ENCODE results near the gene TFPI2.

TFPI2 gene

GRCh38 chr7:93910076-93910994, 19.8 kb upstream of the TFPI2 start:
- peak; percentile 65 to 72 for DNase-seq (ENCODE audit: low read depth in 2 of 2)

- DNase-seq (ENCODE audit: low read depth in 2 of 2): no peak
These were observed 15.7 kb upstream of the TFPI2 start, which contains the start of gene GNGT1 for GRCh38 chr7:93906267-93906666. Gene GNGT1, plus strand, starts transcription at chr7:93906567. Its CDS starts 180 bp downstream, at chr7:93906747.

GRCh38 chr7:93902777-93903423, 12.3 kb upstream of the TFPI2 start:
- DNase-seq (ENCODE audit: low read depth in 2 of 2): peak; percentile 41 to 51

GRCh38 chr7:93897680-93898079, 7.1 kb upstream of the TFPI2 start:
- DNase-seq (ENCODE audit: low read depth in 2 of 2): no peak

- no peak for DNase-seq (ENCODE audit: low read depth in 2 of 2)
These were observed 5.5 kb upstream of the TFPI2 start for GRCh38 chr7:93895859-93896600.

GRCh38 chr7:93894966-93895640, 4.5 kb upstream of the TFPI2 start:
- DNase-seq (ENCODE audit: low read depth in 2 of 2): no peak

- DNase-seq (ENCODE audit: low read depth in 2 of 2): no peak
These were observed 3.9 kb upstream of the TFPI2 start for GRCh38 chr7:93894426-93894825.

- no peak for DNase-seq (ENCODE audit: low read depth in 2 of 2)
These were observed 501 bp downstream of the TFPI2 start for GRCh38 chr7:93890041-93890463.

GRCh38 chr7:93889261-93889660, 1.3 kb downstream of the TFPI2 start:
- peak; percentile 21 to 29 for DNase-seq (ENCODE audit: low read depth in 2 of 2)

- no peak for DNase-seq (ENCODE audit: low read depth in 2 of 2)
These were observed 6.0 kb downstream of the TFPI2 start for GRCh38 chr7:93884541-93884940.

GRCh38 chr7:93883917-93884345, 6.6 kb downstream of the TFPI2 start:
- no peak for DNase-seq (ENCODE audit: low read depth in 2 of 2)

- no peak for DNase-seq (ENCODE audit: low read depth in 2 of 2)
These were observed 7.3 kb downstream of the TFPI2 start for GRCh38 chr7:93883078-93883916.

GRCh38 chr7:93882468-93882867, 8.1 kb downstream of the TFPI2 start:
- DNase-seq (ENCODE audit: low read depth in 2 of 2): no peak

- DNase-seq (ENCODE audit: low read depth in 2 of 2): no peak
These were observed 11.2 kb downstream of the TFPI2 start for GRCh38 chr7:93879356-93879755.

GRCh38 chr7:93877742-93878141, 12.8 kb downstream of the TFPI2 start:
- no peak for DNase-seq (ENCODE audit: low read depth in 2 of 2)

GRCh38 chr7:93873998-93874574, 16.5 kb downstream of the TFPI2 start:
- DNase-seq (ENCODE audit: low read depth in 2 of 2): no peak

- DNase-seq (ENCODE audit: low read depth in 2 of 2): no peak
These were observed 23.7 kb downstream of the TFPI2 start for GRCh38 chr7:93866886-93867285.

GRCh38 chr7:93862651-93863050, 27.9 kb downstream of the TFPI2 start:
- DNase-seq (ENCODE audit: low read depth in 2 of 2): no peak

- no peak for DNase-seq (ENCODE audit: low read depth in 2 of 2)
These were observed 29.1 kb downstream of the TFPI2 start for GRCh38 chr7:93861325-93861949.

GRCh38 chr7:93860261-93860660, 30.3 kb downstream of the TFPI2 start:
- no peak for DNase-seq (ENCODE audit: low read depth in 2 of 2)
